Measurements from ENCODE around the gene TMEM170A.

DNA sequence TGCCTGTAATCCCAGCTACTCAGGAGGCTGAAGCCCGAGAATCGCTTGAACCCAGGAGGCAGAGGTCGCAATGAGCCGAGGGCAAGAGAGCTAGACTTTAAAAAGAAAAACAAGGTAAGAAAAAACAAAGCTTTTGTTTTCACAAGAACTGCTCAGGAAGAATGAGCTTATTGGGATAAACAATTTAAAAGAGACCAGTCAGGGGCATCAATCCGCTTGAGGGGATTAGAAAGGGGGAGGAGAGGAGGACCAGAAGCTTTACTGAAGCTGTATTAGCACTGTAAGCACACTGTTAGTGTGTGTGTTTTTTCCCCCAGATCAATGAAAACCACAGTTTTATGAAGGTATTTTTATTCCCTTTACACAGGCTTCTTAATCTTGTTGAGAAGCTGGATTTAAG is 8.8 kb downstream of the TMEM170A start:
- TF ChIP-seq POLR2A (IDR thresholded peaks at IDR 0.05): no peak
- TF ChIP-seq, protein P1, sequence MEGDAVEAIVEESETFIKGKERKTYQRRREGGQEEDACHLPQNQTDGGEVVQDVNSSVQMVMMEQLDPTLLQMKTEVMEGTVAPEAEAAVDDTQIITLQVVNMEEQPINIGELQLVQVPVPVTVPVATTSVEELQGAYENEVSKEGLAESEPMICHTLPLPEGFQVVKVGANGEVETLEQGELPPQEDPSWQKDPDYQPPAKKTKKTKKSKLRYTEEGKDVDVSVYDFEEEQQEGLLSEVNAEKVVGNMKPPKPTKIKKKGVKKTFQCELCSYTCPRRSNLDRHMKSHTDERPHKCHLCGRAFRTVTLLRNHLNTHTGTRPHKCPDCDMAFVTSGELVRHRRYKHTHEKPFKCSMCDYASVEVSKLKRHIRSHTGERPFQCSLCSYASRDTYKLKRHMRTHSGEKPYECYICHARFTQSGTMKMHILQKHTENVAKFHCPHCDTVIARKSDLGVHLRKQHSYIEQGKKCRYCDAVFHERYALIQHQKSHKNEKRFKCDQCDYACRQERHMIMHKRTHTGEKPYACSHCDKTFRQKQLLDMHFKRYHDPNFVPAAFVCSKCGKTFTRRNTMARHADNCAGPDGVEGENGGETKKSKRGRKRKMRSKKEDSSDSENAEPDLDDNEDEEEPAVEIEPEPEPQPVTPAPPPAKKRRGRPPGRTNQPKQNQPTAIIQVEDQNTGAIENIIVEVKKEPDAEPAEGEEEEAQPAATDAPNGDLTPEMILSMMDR (IDR thresholded peaks at IDR 0.05): no peak
- no peak for TF ChIP-seq POLR2AphosphoS5 (IDR thresholded peaks at IDR 0.05)
- no peak for TF ChIP-seq EP300 (IDR thresholded peaks at IDR 0.05)
